GM19043 (cell line): ENCODE data around the gene SYTL3.
A peak's percentile ranks its signal among the peaks of the same experiment; 100 is the strongest.
"Not testable (repeated sequence)": the region's sequence is repeated elsewhere in the genome, so short reads cannot be mapped to it uniquely, and the experiment has no call there.

ENCODE experiments used
- ATAC-seq: cut with Tn5 transposase; IDR thresholded peaks from one replicate; pipeline ENCODE4 v1.9.1; 2021; ENCODE audit warnings: low read depth; ENCODE audit not compliant: unreplicated experiment

Gene SYTL3

GRCh38 chr6:158784505-158784904 lies 134.7 kb downstream of the SYTL3 start:
- ATAC-seq: no peak

- no peak for ATAC-seq
Measured at GRCh38 chr6:158785036-158785435, 135.2 kb downstream of the SYTL3 start.

- no peak for ATAC-seq
Measured at GRCh38 chr6:158786645-158787304, 136.9 kb downstream of the SYTL3 start.

GRCh38 chr6:158787395-158787794 lies 137.5 kb downstream of the SYTL3 start:
- no peak for ATAC-seq

- peak; percentile 48 for ATAC-seq
Measured at GRCh38 chr6:158789115-158789917, 139.5 kb downstream of the SYTL3 start.

GRCh38 chr6:158791274-158791855 lies 141.5 kb downstream of the SYTL3 start:
- no peak for ATAC-seq

GRCh38 chr6:158792505-158792904 lies 142.7 kb downstream of the SYTL3 start:
- ATAC-seq: not testable (repeated sequence)

GRCh38 chr6:158793432-158793831 lies 143.6 kb downstream of the SYTL3 start:
- no peak for ATAC-seq

GRCh38 chr6:158795516-158795915 lies 145.7 kb downstream of the SYTL3 start:
- no peak for ATAC-seq

GRCh38 chr6:158796353-158796752 lies 146.5 kb downstream of the SYTL3 start:
- ATAC-seq: no peak

- no peak for ATAC-seq
Measured at GRCh38 chr6:158797331-158798310, 147.8 kb downstream of the SYTL3 start.

GRCh38 chr6:158798311-158798710 lies 148.5 kb downstream of the SYTL3 start:
- no peak for ATAC-seq

GRCh38 chr6:158799051-158799792 lies 149.4 kb downstream of the SYTL3 start:
- no peak for ATAC-seq

GRCh38 chr6:158801655-158802294 lies 151.9 kb downstream of the SYTL3 start:
- ATAC-seq: no peak

- peak; percentile 70 for ATAC-seq
Measured at GRCh38 chr6:158803733-158804143, 153.9 kb downstream of the SYTL3 start.

GRCh38 chr6:158804207-158804606 lies 154.4 kb downstream of the SYTL3 start:
- ATAC-seq: no peak

- ATAC-seq: no peak
Measured at GRCh38 chr6:158805698-158806377, 156.0 kb downstream of the SYTL3 start.

GRCh38 chr6:158807515-158808441 lies 157.9 kb downstream of the SYTL3 start:
- ATAC-seq: no peak
